ENCODE results near the gene UROS.

The UROS gene

GRCh38 chr10:125822878-125823662 lies at the start of gene UROS, which contains the start of gene BCCIP:
UROS (minus strand) TSS chr10:125823258; CDS start chr10:125816499, 6,759 bp downstream.
BCCIP (plus strand) TSS chr10:125823546; CDS start chr10:125823558, 12 bp downstream.
- DNase-seq (ENCODE audit: low read depth): peak; percentile 81

- DNase-seq (ENCODE audit: low read depth): no peak
Observed at GRCh38 chr10:125871338-125871737, 48.3 kb upstream of the UROS start.

DNA sequence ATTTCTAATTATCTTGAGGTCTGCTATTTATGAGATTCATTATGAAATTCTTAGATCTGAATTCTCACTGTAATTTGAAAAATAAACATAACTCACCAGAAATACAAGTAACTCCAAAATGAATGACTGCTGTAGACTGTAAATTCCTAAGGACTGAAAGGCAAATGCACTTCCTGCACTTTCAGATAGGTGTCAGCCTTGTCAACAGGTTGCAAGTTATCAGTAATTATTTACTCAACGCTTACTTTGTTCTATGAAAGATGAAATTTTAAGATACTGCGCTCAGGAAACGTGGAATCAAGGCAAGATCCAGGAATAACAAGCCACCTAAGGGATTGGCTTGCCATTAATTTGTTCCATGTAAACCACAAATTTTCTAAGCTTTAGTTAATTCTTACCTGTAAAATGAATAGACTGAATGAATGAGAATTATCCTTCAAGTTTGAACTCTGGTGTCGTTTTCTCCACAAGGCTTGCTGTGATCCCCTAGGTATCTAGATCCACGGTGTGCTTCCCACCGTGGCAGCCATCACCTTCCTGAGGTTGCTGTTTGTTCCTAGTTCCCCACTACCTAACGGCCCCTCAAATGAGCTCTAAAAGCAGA lies 45.4 kb upstream of the UROS start:
- peak; percentile 61 for DNase-seq (ENCODE audit: low read depth)

DNA sequence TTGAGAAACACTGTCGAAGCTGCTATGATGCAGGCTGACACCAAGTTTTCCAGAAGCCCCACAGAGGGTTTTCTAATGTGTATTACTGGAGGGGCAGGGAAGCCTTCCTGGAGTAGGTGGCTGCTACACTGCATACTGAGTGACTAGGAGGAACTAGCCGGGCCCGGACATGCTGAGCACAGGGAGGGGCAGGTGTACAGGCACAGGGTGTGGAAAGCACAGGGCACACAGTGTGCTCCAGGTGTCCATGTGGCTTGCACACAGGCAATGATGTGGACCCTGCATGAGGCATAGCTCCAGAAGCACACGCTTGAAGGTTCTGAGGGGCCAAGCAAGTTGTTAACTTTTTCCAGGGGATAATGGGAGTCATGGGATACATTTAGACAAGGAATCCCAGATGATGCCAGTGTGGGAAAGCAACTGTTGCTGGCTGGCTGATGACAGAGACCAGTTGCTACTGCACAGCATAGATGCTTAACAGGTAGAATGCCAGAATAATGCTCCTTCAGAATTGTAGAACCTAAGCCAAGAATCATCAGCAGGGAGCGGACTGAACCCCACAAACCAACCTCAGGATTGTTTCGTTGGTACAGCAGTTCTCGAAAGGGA lies 43.5 kb upstream of the UROS start:
- DNase-seq (ENCODE audit: low read depth): no peak

GRCh38 chr10:125865120-125865519 lies 42.1 kb upstream of the UROS start:
- DNase-seq (ENCODE audit: low read depth): no peak

- no peak for DNase-seq (ENCODE audit: low read depth)
Observed at GRCh38 chr10:125859128-125859817, 36.2 kb upstream of the UROS start.

- no peak for DNase-seq (ENCODE audit: low read depth)
Observed at GRCh38 chr10:125857185-125857760, 34.2 kb upstream of the UROS start.

DNA sequence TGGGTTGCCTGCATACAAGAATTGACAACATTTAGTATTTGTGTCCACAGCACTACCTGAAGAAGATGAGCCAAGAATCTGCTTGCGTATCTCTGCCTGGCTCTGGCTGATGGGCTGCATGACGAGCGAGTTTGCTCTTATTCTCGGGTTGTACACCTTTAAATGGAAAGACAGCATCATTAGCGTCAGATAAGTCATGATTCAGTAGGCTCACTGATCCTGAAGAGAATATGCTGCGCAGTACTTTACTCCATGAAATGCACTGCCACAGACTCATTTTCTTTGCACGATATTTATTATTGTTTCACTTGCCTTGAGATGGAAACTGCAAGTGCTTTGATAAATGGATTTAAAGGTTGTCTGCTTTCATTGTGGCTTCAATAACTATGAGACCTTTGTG lies 29.4 kb upstream of the UROS start:
- DNase-seq (ENCODE audit: low read depth): no peak

DNA sequence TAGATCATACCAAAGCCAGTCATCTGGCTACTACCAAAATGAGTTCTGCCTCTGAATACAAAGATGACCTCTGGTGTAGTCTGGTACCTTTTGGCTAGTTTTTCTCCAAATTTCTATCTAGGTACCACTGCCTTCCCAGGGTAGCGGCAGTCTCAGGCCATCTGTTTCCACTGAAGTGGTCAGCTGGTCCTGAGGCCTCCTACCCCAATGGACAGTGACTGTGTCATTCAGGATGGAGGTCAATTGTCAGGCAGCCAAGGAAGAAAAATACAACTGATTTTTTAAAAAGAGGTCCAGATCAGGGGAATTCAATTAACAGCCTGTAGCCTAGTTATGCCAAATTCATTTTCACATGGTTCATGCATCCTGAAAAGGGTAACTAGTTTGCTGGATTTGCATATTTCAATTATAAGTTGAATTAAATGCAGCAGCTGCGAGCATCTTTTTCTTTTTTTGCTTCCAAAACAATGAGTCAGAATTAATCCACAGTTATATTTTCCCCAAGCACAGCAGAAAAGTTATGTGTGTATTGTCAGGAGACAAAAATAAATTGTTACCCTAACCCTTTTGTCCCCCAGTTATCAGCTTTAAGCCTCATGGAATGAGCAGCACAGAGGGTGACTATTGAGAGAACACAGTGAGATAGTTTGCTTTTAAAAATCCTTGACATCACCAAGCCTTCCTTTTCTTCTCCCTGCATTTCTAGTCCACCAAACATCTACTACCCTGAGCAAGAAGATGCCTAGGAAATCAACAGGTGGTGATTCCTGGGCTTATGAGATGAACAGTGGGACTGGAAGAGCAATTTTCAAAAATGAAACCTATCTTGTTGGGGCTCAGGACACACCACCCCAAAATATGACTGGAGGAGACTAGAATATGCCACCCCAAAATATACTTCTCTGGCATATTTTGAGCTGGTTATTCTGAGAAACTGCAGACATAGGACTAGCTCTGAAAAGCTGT lies 28.0 kb upstream of the UROS start:
- no peak for DNase-seq (ENCODE audit: low read depth)

GRCh38 chr10:125849448-125849847 lies 26.4 kb upstream of the UROS start:
- DNase-seq (ENCODE audit: low read depth): no peak

DNA sequence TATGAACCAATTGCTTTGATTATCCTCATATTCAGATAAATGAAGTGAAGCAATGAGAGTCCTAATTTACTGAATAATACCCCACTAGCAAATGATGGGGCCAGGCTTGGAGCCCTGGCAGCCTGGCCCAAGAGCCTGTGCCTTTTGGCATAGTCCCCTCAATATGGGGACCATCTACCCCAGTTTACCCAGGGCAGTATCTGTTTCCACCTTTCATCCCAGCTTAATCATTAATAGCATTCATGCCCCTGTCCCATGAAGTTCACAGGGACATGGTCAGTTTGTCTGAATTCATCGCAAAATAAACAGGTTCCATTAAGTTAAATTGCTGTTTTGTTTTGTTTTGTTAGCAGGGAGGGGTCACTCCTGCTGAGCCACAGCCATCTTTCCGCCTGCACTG lies 25.8 kb upstream of the UROS start:
- DNase-seq (ENCODE audit: low read depth): no peak

DNA sequence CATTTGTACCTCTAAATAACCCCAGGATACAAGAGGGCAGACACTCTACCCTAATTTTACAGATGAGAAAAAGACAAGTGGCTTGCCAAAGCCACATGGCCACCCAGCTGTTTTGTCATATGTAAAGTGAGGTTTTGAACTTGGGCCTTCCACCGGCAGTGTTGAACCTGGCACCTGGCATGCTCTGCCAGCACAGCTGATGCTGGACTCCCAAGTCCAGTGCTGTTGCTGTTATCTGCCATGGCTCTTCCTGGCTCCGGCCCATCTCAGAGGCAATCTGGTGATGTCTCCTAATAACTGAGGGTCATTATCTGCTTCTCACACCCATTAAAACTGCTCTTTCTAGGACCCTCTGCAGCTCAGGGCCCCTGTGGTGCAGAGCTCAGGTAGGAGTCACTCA lies 25.3 kb upstream of the UROS start:
- no peak for DNase-seq (ENCODE audit: low read depth)

DNA sequence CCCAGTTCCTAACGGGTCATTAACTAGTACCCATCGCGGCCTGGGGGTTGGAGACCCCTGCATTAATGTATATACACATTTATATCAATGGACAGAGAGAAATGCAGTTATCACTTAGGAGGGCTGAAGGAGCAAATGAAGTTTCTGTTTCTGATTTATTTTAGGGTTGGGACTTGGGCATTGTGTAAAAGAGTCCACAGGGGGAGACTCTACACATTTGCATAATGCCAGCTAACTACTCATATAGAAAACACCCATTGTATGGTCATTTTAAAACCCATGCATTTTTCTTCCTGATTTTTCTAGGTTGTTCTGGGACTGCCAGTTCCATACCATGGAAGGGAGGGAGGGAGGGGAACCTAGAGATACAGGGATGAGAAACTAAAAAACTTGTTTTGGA lies 23.8 kb upstream of the UROS start:
- DNase-seq (ENCODE audit: low read depth): no peak

GRCh38 chr10:125845617-125846016 lies 22.6 kb upstream of the UROS start:
- no peak for DNase-seq (ENCODE audit: low read depth)

DNA sequence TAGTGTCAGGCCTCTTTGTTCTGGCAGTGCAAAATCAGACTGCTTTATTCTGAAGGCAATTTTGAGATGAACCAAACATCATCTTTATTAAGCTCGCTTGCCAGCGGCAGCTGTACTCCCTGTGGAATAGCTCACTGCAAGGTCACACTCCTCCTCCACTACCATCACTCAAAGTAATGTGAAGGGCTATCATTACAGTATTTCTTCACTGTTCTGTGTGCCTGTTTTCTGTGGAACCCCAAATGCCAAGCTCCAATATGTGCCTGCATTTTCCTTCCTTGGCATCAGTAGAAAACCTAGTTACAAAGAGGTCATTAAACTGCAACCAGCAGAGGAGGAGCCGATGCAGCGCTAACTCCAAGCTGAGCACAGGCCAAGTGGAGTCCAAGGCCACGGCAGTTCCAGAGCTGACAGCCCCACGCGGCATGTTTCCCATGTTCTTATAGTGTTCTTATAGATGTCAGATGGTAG lies 21.7 kb upstream of the UROS start:
- DNase-seq (ENCODE audit: low read depth): no peak

- peak; percentile 43 for DNase-seq (ENCODE audit: low read depth)
Observed at GRCh38 chr10:125843603-125844329, 20.7 kb upstream of the UROS start.

GRCh38 chr10:125840955-125841354 lies 17.9 kb upstream of the UROS start:
- peak; percentile 26 for DNase-seq (ENCODE audit: low read depth)

- DNase-seq (ENCODE audit: low read depth): no peak
Observed at GRCh38 chr10:125840406-125840805, 17.3 kb upstream of the UROS start.

DNA sequence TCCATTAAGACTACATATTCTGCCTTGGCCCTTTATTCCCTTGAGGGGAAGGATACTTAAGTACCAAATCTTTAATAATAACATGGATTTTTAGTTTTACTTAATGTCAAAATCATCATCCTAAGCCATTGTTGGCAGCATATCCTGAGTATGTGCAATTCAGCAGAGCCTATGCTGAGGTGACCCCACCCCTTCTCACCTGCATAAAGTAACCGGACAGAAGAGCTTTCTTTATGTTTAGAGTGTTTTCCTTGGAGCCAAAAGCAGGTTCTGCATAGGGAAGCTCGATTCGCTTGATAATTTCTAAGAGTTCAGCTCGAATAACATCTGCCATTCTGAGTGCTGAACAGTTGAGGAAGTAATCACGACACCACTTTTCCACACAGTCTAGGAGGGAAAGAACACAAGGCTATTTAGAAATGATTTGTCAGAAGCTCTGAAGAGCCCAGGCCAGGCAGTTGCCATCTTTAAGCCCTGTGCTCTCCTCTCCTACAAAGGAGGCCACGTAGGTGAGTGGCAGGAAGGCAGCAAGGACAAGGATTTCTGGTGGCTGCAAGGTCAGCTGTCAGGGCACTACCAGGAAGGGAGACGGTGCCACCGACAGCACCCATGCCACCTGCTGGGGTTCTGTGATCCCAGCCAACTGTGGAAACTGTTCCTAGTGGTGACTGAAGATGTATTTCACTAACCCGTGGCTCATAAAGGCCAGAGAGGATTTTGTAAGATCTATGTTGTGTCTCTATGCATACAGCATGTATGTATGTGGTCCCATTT lies 15.9 kb upstream of the UROS start:
- no peak for DNase-seq (ENCODE audit: low read depth)

All from amniotic epithelial cell (primary cell).